Stimulated activated CD8-positive, alpha-beta memory T cell treated with anti-CD3 and anti-CD28 coated beads, Interleukin-15, amount 100 ng/mL, for 24 hours (primary cell): Measurements from ENCODE around the gene ACBD6.

ENCODE experiments used
- DNase-seq: peaks from one replicate; pipeline ENCODE4 v3.0.0-alpha.2; 2020; ENCODE audit warnings: low read depth

Gene ACBD6

GRCh38 chr1:180525715-180526039 lies 23.3 kb upstream of the ACBD6 start:
- DNase-seq: no peak

- DNase-seq: no peak
Observed at GRCh38 chr1:180524915-180525714, 22.7 kb upstream of the ACBD6 start.

- DNase-seq: no peak
Observed at GRCh38 chr1:180524160-180524914, 22.0 kb upstream of the ACBD6 start.

GRCh38 chr1:180522213-180522515 lies 19.8 kb upstream of the ACBD6 start:
- DNase-seq: no peak

- DNase-seq: no peak
Observed at GRCh38 chr1:180521474-180522212, 19.3 kb upstream of the ACBD6 start.

GRCh38 chr1:180519846-180520245 lies 17.5 kb upstream of the ACBD6 start:
- DNase-seq: no peak

GRCh38 chr1:180515857-180516388 lies 13.5 kb upstream of the ACBD6 start:
- no peak for DNase-seq

- no peak for DNase-seq
Observed at GRCh38 chr1:180515364-180515763, 13.0 kb upstream of the ACBD6 start.

- DNase-seq: no peak
Observed at GRCh38 chr1:180513531-180513930, 11.2 kb upstream of the ACBD6 start.

- DNase-seq: no peak
Observed at GRCh38 chr1:180510882-180511281, 8.5 kb upstream of the ACBD6 start.

- DNase-seq: no peak
Observed at GRCh38 chr1:180508725-180509097, 6.3 kb upstream of the ACBD6 start.

- no peak for DNase-seq
Observed at GRCh38 chr1:180507795-180508724, 5.7 kb upstream of the ACBD6 start.

GRCh38 chr1:180505732-180506335 lies 3.5 kb upstream of the ACBD6 start:
- DNase-seq: no peak

- no peak for DNase-seq
Observed at GRCh38 chr1:180504186-180504585, 1.8 kb upstream of the ACBD6 start.

- DNase-seq: no peak
Observed at GRCh38 chr1:180503280-180503862, 994 bp upstream of the ACBD6 start.

GRCh38 chr1:180501865-180502360 lies 464 bp downstream of the ACBD6 start:
- DNase-seq: no peak

GRCh38 chr1:180500689-180501088 lies 1.7 kb downstream of the ACBD6 start:
- DNase-seq: no peak

- DNase-seq: no peak
Observed at GRCh38 chr1:180498594-180498993, 3.8 kb downstream of the ACBD6 start.

GRCh38 chr1:180497826-180498225 lies 4.6 kb downstream of the ACBD6 start:
- DNase-seq: no peak

- DNase-seq: no peak
Observed at GRCh38 chr1:180494370-180494769, 8.0 kb downstream of the ACBD6 start.

GRCh38 chr1:180489976-180490375 lies 12.4 kb downstream of the ACBD6 start:
- no peak for DNase-seq
